TTC549 (cell line): ENCODE measurements around the gene DOCK2.
"Not testable (repeated sequence)": the region's sequence is repeated elsewhere in the genome, so short reads cannot be mapped to it uniquely, and the experiment has no call there.

ENCODE experiments used
- FAIRE-seq: peaks from 2 replicates; lab custom pipeline; 2012; peaks lifted over from hg19 to GRCh38; lab: Jason Lieb, UNC

The DOCK2 gene

DNA sequence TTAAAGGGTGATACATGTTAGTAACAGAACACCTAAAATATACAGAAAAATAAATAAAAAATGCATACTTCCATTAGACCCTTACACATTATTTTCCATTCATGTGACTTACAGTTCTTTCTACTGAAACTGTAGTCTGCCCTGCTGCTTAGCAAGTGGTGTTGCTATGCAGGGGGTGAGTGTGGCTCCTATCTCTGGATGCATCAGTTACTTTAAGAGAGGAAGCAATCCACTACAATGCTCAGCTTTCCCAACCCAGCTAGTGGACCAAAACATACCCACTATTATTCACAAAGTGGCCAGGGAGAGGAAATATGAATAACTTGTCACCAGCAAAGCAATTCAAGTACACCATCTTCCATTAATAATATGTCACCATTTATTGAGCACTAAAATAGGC is 121.8 kb downstream of the DOCK2 start:
- no peak for FAIRE-seq

DNA sequence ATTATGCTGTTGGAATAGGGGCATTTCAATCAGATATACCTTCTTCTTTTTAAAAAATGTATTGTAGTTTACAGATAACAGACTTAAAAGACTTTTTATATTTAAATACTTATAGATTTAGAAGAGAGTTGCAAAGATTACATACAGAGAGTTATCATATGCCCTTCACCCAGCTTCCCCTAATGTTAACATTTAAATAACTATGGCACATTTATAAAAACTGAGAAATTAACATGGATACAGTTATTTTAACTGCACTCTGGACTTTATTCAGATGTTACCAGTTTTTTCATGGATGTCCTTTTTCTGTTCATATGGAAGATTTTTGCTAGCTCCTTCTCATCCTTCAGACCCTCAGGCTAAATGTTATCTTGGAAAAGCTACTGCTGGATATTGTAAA is 123.2 kb downstream of the DOCK2 start:
- no peak for FAIRE-seq

GRCh38 chr5:169762338-169763095 is 125.4 kb downstream of the DOCK2 start:
- no peak for FAIRE-seq

GRCh38 chr5:169763376-169764017 is 126.4 kb downstream of the DOCK2 start:
- FAIRE-seq = no peak

- FAIRE-seq = no peak
Observed at GRCh38 chr5:169764018-169764378, 126.9 kb downstream of the DOCK2 start.

DNA sequence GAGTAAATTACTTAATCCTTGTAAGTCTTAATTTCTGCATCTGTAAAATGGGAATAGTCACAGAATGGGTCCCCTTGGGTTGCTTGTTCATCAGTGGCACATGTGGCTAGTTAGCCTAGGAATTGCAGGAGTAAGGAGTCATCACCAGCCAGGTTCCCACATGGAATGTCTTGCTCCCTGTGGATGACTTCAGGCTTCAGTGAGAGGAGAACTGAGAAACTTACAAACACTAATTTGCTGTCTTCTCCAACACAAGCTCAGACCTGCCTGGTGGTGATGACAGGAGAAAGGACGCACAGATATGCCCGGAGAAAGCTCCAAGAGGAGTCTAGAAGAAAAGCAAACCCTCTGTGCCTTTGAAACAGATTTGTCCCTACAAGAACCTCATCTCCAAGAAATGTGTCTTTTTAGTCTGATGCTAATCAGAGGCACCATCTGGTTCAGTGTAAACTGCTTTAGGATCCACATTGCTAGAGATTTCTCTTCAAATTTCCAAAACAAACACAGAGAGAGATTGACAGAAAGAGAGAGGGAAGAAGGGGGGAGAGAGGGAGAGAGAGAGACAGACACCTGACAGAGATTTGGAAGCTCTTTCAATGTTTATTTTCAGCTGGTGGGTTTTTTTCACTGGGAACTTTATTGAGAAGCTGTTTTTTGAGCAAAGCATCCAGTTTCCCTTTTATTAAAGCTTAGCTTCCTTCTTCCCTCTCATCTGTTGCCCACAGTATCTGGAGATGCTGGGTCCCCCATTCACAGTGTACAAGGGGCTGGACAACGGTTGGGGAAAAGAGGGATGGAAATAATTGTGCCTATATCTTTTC is 128.3 kb downstream of the DOCK2 start:
- no peak for FAIRE-seq

DNA sequence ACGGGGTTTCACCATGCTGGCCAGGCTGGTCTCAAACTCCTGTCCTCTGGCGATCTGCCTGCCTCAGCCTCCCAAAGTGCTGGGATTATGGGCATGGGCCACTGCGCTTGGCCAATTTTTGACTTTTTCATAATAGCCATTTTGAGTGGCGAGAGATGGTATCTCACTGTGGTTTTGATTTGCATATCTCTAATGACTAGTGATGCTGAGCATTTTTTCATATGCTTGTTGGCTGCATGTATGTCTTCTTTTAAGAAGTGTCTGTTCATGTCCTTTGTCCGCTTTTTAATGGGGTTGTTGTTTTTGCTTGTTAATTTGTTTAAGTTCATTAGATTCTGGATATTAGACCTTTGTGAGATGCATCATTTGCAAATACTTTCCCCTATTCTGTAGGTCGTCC is 129.9 kb downstream of the DOCK2 start:
- not testable (repeated sequence) for FAIRE-seq

DNA sequence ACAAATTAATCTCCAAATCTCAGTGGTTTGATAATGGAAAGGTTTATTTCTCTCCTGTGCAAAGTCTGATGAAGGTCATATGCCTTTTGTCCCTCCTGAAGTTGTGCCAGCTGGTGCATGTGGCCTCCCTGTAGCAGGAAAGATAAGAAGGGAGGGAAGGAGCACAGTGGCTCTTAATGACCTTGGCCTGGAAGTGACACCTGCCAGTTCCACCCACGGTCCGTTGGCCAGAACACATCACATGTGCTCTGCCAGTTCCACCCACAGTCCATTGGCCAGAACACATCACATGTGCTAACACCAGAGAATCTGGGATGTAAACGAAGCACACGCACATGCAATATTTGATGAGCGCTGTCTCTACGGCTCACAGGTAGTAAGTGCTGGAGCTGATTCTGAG is 130.9 kb downstream of the DOCK2 start:
- FAIRE-seq = no peak

- no peak for FAIRE-seq
Observed at GRCh38 chr5:169768416-169768815, 131.3 kb downstream of the DOCK2 start.

DNA sequence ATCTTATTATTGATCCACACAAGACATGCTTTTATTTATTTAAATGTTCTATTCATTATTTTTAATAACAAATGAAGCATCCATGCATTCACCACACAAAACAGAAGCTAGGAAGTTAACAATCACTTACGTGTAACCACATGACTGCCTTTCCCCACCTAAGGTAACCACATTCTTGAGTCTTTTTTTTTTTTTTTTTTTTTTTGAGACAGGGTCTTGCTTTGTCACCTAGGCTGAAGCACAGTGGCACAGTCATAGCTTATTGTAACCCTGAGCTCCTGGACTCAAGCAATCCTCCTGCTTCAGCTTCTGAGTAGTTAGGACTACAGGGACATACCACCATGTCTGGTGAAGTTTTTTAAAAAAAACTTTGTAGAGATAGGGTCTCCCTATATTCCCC is 133.0 kb downstream of the DOCK2 start:
- FAIRE-seq = no peak

DNA sequence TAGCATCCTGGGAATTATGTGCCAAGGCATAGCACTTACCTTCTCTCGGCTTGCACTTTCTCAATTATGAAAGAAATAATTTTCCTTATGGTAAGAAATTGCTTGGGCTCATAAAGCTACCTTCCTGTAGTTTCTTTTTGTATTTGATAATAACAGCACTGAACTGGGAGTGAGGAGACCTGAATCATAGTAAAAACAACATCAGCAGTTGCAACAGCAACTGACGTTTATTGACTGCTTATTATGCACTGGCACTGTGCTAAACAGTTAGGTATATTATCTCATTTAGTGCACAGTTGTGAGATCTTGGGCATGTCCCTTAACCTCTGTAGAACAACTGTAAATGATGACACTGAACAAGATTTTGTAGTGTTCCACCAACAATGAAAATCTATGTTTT is 135.2 kb downstream of the DOCK2 start:
- FAIRE-seq = no peak

DNA sequence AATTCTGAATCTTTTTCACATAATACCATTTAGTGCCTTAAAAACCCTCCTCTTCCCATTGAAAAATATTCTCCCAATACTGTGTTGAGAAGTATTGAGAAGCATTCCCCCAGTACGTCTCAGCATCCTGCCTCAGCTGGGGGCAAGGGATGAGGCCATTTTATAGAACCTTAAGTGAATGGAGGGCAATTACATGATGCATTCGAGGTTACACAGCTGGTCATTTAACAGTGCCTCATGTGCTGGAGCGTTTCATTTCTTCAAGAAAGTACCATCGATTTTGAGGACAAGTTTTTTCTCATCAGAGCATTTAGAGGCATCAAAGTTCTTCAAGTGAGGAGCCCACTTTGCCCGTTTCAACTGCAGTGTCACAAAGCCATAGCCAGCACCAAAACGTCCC is 135.6 kb downstream of the DOCK2 start:
- no peak for FAIRE-seq

GRCh38 chr5:169777159-169777558 is 140.1 kb downstream of the DOCK2 start:
- FAIRE-seq = no peak

GRCh38 chr5:169778622-169779596 is 141.8 kb downstream of the DOCK2 start:
- FAIRE-seq = no peak

DNA sequence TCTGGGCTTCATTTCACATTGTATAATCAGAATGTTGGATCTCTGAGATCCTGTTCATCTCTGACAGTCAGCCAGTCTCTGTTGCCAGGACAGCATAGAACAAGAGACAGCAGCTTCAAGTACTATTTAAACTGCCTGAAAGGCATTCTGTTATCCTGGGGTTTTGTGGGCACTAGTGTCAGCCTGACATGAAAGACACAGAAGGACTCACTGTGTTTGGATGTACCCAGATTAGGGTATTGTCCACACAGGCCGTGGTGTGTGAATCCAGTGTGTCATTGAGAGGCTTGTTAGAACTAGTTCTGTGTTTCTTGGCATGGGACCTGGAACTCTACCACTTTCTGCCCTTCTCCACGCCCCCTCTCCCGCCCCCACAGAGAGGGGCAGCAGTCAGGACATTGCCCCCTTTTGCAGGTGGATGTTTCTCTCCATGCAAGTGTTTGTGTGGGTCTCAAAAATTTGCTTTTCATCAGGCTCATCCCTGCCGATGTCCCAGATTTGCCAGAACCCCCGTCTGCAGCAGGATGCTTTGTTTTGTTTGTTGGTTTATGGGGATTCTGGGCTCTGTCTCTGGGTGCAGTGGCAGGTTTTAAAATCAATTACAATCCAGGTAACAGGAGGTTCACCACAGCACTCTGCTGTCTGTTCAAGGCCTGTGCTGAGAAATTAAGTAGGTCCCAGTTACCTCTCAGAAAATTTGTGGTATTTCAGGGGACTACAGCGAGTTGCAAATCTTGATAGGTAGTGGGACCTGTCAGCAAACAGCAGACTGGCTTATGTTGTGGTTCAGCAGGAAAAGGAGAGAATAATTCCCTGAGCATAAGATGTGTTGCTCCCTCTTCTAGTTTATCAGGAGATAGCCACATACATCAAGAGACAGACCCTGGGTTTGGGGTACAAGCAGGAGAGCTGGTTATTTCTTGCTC is 144.6 kb downstream of the DOCK2 start:
- no peak for FAIRE-seq

GRCh38 chr5:169785771-169786618 is 148.9 kb downstream of the DOCK2 start:
- no peak for FAIRE-seq

- no peak for FAIRE-seq
Observed at GRCh38 chr5:169788168-169788567, 151.1 kb downstream of the DOCK2 start.

DNA sequence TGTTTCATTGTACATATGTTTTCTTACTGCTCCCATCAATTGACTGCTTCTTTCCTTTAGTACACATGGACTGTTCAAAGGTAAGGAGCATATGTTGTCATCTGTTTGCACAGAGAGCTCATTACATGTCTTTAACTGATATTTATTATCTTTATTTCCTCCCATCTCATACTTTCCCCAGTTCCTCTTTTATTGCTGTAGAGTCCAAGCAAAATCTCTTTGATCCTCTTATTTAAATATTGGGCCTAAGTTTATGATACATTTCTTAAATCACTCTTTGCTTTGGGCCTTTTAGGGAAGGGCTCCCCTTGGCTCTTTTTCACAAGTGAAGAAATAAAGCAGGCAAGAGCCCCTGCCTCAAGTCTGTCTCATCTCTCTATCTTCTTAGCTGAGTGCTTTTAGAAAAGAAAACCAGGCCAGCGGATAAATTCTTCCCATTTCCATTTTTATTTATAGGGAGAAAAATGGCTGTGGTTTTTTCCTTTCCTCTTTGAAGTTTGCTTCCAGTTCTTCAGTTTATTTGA is 152.4 kb downstream of the DOCK2 start:
- no peak for FAIRE-seq

GRCh38 chr5:169791251-169791650 is 154.2 kb downstream of the DOCK2 start:
- no peak for FAIRE-seq

DNA sequence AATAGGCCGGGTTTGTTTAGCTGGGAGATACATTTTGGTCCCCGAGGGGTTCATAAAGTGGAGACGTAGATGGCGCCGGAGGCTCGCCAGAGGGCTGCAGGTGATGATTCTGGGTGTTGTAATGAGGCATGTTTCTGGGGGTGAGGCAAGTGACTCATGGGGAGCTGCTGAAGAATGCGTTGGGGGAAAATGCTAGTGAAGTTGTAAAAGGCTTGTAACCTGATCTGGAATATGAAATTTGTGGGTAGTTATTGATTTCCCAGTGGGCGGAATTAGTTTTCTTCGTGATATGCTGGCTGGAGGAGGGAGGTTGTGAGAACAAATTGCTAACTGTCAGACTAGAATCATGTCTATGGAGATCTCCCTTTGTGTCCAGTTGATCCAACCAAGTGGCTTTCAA is 158.3 kb downstream of the DOCK2 start:
- FAIRE-seq = no peak
